GM18868 (cell line): ENCODE results near the gene NRARP.
A peak's percentile ranks its signal among the peaks of the same experiment; 100 is the strongest.

Source experiments
- ATAC-seq: cut with Tn5 transposase; IDR thresholded peaks from one replicate; pipeline ENCODE4 v1.9.1; 2021; ENCODE audit warnings: mild to moderate bottlenecking, moderate library complexity; ENCODE audit not compliant: unreplicated experiment

The NRARP gene

DNA sequence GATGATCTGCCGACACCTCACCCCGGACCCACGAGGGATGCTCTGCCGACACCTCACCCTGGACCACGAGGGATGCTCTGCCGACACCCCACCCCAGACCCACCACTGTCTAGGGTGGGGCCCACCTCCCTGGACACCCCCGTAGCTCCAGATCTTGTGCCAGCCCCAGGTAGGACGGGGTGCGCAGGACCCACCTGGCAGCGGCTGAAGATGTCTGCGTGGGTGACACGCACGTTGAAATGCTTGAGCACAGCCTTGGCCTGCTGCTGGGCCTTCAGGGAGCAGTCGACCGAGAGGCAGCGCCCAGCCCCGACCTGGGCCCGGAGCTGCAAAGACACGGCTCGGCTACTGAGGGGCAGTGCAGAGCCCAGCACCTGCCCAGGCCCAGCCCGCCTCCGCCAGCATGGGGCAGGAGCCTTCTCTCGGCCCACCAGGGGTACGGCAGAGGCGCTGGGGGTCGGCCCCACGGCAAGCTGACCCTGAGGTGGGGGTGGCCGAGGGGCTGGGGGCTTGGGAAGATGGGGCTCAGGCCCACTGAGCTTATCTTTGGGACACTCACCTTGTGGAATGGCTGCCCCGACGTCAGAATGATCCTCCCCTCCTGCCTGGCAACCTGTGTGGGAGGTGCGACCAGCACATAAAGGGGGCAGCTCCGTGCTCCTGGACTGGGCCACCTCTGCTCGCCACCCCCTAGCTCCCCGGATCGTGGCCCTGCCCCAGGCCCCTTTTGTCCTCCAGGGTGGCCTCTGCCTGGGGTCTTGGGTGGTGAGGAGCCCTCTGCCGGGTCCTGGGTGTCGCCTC, 21.7 kb upstream of the NRARP start:
- ATAC-seq: no peak

DNA sequence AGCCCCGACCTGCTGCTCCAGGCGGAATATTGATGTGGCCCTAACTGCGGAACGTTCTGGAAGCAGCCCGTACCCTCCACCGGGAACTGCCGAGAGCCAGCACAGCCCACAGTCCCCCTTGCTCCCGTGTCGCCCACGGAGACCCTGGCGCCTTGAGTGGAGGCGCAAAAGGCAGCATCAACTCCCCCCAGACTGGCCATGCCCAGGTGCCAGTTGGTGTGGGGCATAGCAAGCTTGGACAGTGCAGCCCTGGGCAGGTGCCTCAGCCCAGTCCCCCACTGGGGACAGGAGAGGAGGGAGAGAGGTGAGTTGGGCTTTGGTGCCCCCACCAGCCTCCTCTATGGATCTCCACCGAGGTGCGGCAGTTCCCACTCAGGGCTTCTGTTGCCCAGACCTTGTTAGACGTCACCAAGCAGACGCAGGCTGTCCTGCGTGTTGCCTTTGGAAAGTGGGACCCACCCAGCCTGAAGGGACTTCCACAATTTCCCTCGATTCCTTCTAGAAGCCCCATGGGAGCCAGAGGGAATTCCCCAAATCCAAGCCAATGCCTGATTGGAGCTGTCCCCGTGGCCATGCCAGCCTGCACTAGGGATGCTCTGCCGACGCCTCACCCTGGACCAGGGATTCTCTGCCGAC, 19.8 kb upstream of the NRARP start:
- ATAC-seq: no peak

DNA sequence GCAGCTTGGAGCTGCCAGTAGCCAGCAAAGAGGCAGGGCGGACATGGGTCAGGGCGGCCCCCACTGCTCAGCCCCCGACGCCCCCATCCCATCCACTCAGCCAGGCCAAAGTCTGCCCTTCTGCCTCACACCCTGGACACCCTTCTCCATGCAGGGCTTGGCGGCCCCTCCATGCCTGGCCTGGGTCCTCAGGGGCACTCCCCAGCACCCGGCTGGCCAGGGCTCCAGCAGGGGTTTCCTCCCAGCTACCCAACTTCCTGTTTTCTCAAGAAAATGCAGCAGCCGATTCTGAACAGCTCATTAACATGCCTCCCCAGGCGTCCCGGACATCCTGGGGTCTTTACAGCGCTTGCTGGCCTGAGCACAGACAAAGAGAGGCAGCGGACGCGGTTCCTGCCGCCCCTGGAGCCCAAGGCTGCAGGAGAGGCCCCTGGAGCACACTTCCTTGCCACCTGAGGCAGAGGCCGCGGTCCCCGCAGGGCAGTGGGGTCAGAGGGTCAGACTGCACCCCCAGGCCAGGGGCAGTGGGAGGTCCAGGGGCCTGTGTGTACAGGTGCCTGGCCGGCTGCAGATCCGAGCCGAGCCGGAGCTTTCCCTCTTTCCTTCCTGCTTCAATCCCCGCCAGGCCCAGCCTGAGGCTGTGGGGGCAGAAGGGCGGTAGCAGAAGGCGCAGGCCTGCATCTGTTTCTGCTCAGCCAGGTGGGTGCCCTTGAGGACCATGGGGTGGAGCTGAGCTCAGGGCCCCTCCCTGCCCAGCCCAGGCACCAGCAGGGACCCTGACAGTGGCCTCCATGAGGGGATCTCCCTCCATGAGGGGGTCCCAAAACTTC, 18.7 kb upstream of the NRARP start:
- ATAC-seq: no peak

DNA sequence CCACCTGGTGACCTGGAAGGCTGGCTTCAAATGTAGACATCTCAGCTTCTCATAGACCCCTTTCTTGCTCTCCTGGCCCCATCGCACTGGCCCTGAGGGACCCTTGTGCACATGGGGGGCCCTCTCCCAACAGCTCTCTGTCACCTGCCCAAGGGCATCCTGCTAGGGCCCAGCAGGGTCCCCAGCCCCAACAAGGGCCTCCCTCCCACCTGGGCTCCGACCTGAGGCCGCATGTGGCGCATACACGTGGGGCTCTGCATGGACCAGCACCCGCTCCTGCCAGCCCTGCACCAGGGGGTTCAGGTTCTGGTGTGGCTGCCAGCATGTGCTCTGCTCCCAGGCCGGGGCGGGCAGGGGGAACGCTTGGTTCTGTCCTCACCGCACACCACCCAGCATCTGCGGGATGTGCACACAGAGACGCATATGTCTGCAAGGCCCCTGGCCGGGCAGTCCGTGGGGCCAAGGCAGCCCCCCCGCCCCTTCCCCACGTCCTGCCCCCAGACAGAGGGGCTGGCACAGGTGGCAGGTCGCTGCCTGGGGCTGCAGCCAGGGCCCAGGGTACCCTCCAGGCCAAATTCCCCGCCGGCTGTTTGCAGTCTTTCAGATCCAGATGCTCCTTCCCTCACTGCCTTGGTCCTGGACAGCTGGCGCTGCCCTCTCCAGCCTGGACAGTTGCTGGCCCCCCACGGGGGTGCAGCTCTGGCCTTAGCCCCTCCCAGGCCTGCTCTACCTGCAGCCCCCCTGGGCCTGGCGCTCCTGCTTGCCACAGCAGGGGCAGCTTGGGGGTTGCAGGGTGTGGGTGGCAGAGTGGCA, 17.9 kb upstream of the NRARP start:
- no peak for ATAC-seq

DNA sequence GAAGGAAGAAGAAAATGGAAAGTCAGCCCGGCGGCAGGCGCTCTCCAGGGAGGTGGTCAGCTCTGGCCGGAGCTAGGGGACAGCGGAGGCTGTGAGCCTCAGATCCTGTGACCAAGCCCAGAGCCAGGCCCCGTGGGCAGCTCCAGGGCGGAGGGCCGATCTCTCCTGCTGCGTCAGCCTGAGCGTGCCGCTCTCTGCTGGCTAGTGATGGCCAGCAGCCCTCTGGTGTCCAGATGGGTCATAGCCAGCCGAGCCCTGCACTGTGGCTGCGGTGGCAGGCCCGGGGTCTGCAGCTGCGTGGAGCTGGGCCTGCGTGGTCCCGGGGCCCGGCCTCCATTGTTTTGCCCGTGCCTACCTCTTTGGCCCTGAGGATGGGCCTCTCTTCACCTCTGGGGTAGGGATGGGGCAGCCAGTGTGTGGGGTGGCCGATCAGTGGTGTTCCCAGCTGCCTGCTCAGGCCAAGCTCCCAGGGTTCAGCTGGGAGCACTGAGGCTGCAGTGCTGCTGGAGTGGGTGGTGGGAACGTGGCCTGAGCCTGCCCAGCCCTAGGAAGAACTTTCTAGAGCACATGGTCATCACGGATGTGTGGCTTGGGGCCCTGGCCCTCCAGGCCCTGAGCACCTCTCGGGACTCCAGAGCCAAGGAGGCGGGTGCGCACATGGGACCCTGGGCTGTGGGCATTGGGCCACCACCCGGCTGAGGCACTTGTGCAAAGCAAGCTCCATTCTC, 17.1 kb upstream of the NRARP start:
- no peak for ATAC-seq

DNA sequence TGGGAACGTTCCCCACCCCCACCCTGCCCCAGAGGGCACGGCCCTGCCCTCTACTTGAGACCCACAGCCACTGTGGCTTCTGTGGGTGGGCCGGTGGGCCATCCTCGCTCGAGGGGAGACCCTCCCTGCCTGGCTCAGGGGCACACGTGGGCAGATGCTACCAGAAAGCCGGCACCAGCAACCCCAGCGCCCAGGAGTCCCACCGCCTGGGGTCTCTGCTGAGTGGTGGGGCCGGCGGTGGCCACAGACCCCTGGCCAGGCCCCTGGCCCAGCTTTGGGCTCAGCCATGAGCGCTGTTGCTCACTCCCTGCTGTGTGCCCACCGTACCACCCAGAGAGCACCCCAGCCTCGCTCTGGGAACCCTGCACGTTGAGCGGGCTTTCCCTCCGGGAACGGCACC, 16.5 kb upstream of the NRARP start:
- no peak for ATAC-seq

DNA sequence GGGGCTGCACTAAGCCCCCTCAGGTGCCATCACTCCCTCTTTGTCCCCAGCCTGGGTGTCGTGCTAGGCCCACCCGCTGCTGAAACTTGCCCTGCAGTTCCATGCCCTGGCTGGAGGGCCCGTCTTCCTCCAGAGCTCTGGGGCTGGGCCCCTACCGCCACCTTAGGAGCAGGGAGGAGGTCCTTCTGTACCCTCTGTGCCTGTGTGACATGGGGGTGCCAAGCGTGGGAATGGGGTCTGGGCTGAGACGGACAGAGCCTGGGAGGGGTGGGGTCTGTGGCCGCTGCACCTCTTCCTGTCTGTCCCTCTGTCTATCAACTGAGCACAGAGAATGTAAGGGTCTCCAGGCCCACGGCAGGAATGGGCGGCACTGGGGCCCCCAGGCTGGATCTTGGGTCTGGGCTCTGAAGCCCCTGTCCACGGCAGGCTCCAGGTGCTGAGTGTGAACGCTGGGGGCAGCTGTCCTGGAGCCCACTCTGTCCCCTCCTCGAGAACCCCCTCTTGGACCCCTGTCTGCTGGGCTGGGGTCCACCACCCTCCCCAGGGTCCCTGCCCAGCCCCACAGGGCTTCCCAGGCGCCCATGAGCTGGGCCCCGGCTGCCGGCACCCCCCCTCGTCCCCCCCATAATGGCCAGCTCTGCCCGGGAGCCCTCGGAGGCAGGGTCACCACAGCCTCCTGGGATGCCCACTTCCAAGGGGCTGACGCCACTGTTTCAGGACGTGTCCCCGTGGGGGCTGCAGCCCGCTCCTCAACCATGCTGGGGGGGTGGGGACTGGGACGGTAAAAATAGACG, 15.8 kb upstream of the NRARP start:
- ATAC-seq: no peak

DNA sequence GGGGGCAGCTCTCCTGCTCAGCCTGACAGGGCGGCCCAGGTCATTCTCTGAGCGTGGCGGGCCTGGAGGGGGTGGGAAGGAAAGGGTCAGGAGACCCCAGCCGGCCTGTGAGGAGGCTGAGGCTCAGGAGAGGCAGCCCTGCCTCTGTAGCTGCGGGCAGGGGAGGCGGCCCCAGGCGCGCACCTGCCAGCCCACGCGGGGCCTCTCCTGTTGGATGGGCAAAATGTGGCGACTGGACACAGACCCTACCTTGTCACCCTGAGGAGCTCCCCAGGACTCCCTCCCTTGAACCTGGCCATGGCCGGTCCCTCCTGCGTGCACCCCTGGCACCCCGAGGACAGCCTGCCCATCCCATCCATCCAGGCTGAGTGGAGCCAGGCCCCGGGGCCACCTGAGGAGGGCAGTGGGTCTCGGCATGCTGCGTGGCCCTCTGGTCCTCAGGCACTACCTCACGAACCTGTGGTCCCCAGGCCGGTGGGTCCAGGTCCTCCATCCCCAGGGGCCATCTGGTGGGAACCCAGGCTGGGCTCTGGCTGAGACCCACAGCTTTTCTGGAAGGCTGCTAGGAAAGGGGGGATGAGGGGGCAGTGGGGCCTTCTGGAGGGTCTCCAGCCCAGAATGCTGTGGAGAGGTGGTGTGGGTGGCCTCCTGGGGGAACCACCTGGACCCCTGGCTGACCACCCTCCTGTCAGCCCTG, 15.1 kb upstream of the NRARP start:
- ATAC-seq: no peak

DNA sequence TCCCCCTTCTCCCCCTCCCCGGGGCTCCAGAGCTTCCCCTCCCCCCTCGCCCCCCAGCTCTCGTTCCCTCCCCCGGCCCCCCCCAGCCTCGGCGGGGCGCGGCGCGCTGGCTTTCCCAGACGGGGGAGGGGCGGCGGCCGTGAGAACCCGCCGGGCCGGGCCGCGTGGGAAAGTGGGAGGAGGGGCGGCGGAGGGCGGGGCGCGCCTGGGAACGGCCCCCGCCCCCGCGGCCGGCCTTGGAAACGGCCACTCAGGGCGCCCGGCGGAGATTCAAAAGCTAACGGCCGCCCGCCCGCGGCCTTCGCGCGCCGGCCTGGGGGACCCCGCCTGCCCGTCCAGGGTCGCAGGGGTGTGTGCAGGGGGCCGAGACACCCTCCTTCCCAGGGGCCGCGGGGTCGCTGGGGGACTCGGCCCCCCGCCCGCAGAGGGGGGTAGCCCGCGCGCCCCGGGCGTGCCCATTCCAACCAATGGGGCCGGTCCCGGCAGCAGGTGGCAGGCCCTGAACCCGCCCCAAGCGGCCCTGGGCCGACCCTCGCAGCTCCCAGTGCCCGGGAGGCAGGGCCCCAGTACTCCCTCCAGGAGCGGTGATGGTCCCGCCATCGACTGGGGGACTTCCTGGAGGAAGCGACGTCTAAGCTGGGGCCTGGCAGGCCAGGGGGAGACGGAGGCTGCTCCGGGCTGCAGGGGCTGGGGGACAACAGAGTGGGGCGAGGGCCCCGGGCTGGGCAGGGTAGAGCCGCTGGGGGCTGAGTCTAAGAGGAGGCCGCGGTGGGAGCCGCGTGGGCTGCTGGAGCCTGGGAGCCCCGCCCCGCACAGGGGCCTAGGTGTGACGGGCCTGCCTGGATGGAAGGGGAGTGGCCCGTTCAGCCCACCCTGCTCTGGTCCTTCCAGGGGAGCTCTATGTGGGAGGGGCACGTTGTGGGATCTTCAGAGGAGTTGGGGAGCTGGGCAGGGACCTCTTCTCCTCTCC, 14.2 kb upstream of the NRARP start:
- ATAC-seq: peak; percentile 46

DNA sequence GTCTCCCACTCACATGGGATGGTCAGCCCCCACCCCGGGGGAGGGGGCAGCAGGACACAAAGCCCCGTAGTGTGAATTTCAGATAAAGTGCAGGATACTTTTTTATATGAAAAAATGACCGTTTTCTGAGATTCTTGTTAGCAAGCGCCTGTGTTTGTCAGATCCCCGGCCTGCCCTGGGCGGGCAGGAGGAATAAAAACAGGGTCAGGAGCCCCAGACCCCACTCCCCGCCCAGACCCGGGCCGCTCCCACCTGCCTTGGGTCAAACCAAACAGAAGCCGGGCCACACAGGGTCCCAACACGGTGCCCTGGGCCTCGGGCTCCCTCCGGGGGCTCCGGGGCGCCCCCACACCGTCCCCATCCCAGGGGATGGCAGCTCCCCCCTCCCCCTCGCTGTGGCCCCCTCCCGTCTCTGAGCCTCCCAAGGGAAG, 13.5 kb upstream of the NRARP start:
- ATAC-seq: no peak

DNA sequence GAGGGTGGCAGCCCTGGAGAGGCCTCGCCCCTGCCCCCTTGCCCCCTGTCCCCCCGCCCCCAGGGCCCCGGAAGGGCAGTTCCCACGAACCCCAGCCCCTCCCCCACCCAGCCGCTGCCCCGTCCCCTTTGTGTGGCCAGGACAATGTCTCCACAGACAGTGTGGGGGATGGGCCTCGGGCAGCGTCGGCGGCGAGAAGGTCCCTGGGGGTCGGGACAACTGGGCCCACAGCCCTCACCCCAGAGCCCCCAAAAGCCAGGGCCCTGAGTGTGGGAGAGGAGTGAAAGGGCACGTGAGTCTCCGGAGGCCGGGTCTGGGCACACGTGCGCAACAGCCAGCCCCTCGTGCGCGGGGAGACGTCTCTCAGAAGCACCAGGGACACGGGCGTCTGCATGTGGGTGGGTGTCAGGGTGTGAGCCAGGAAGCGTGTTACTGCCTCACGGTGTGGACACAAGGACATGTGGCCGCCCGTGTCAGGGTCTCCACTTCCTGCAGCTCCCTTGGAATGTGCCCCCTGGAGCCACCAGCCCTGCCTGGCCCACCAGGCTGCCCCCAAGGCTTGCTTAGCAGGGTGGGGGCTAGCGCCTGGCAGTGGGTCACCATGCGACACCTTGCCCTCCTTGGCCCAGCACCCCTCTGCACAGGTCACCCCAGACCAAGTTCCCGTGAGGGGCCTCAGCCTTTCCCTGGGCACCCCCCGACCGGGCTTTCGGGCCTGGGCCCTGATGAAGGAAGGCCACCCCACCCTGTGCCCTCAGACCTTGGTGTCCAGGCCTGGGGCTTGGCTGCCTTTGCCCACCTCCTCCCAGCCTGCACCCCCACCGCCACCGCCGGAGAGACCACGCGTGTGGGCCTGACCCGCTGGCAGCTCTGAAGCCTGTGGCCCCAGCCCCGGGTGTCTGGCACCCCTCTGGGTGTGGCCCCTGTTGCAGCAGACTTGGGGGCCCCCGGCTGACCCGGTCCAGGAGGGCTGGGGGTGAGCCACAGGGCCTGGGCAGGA, 12.8 kb upstream of the NRARP start:
- no peak for ATAC-seq

DNA sequence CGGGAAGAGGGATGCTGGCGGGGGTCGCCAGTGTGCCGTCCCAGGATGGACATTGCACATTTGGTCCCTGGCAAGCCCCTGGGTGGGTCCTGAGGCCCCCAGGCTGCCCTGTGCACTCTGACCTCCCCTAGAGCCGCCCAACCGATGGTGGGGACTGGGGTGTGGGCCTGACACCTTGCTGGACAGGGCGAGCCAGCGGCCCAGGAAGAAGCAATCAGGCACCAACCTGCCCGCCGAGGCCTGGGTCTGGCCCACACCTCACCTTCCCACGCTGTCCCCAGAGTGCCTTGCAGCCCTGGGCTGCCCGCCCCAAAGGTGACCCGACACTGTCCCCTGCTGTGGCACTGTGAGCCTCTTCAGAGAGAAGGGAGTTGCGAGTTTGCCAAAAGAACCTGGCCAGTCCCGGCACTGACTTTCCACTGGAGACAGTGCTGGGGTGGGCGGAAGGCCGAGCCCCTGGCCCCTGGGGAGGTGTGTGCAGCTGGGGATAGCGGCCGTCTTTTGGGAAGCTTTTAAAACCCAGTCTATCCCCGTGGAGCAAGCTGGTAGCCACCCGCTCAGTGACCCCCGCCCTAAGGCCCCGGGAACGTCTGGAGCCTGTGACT, 12.0 kb upstream of the NRARP start:
- ATAC-seq: no peak

DNA sequence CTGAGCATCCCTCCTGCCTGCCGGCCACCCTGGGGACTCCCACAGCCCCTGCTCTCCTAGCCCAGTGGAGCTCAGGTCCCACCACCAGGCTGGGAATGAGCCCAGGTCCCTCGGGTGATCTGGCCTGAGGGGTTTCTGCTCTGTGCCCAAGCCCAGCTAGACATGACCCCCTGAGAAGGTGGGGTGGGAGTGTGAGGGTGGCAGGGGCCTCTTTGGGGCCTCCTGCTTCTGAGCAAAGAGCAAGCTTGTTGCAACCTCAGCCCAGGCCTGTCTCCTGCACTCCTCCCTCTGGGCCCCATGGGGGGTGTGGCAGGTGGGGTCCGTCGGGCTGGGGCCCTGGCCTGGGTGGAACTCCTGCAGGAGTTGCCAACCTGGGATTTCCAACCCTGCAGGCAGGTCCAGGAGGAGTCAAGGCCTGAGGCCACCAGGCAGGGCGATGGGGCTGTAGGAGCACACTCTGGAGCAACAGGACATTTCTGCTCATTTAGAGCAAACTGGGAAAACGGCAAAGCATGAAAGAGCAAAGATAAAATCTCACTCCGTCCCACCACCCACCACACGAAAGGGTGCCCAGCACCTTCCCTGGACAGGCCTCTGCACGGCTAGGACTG, 11.4 kb upstream of the NRARP start:
- ATAC-seq: no peak

DNA sequence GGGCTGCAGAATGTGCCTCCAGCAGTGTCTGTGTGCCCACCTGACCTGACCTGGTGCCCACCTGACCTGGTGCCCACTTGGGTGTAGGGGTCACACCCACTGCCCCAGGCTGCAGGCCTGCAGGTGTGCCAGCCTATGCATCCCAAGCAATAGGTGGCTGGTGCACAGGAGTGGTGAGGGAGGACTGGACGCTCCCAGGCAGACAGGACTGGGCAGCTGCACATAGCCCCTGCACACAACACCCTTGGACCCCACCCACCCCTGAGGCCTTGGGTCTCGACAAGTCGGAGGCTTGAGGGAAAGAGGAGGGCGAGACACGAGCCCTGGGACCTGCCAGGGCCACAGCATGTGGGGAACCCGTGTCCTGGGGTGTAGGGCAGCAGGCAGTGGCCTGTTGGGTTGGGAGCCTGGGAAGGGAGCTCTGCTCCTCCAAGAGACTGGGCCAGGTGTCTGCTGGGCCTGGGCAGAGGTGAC, 10.8 kb upstream of the NRARP start:
- ATAC-seq: no peak
